Esophagus muscularis mucosa (tissue), 4 donors: ENCODE data around the gene IGFBP5. TPM values are rescaled to one million over a fixed set of nuclear protein-coding genes. Genes with fewer than 3 reads are reported as not detected.

Experiments used
- DNase-seq: peaks from one replicate; pipeline ENCODE4 v3.0.0-alpha.2; 2017; ENCODE audit errors: extremely low spot score
- H3K27ac ChIP-seq, 4 donors: fragments of 200-600 bp; sonication (generic); replicated peaks in 1 of 4; 1 replicate in 3 of 4; 2 replicates in 1 of 4; pipeline ENCODE4 v1.5.1; 2016 to 2019; ENCODE audit warnings: mild to moderate bottlenecking in 1 of 4
- H3K27me3 ChIP-seq, 4 donors: fragments of 200-600 bp; sonication (generic); one replicate each; pipeline versions ENCODE4 v1.5.1 to v1.6.0; 2016 to 2019
- H3K36me3 ChIP-seq, 4 donors: fragments of 200-600 bp; sonication (generic); one replicate each; pipeline ENCODE4 v1.5.1; 2016 to 2019
- H3K4me1 ChIP-seq, 4 donors: fragments of 200-600 bp; sonication (generic); one replicate each; pipeline ENCODE4 v1.5.1; 2016 to 2019
- H3K4me3 ChIP-seq, 4 donors: fragments of 200-600 bp; sonication (generic); 1 replicate in 2 of 4; 2 replicates in 2 of 4; pipeline ENCODE4 v1.5.1; 2016 to 2019; ENCODE audit warnings: mild to moderate bottlenecking in 4 of 4, moderate library complexity in 1 of 4
- H3K9me3 ChIP-seq, 4 donors: fragments of 200-600 bp; sonication (generic); 1 replicate in 3 of 4; 2 replicates in 1 of 4; pipeline ENCODE4 v1.5.1; 2016 to 2019
- CTCF ChIP-seq, 3 experiments: fragments of 200-600 bp in 2 of 3; fragments of 450-650 bp in 1 of 3; sonication (generic) in 2 of 3; IDR thresholded peaks; one replicate each; pipeline ENCODE4 v1.5.1; 2017 to 2019; ENCODE audit warnings: antibody characterized with exemption in 3 of 3, mild to moderate bottlenecking in 2 of 3, moderate library complexity in 1 of 3
- EP300 ChIP-seq: sonication (generic); formaldehyde crosslinking; IDR thresholded peaks from one replicate; pipeline ENCODE4 v1.6.1; 2017; ENCODE audit warnings: antibody characterized with exemption
- POLR2A ChIP-seq: fragments of 450-650 bp; IDR thresholded peaks from one replicate; pipeline ENCODE4 v1.6.1; 2017; ENCODE audit warnings: antibody characterized with exemption, moderate library complexity, mild to moderate bottlenecking, low read depth
- POLR2AphosphoS5 ChIP-seq, 2 donors: sonication (generic); formaldehyde crosslinking; IDR thresholded peaks; one replicate each; pipeline ENCODE4 v1.6.1; 2017; ENCODE audit warnings: antibody characterized with exemption in 2 of 2
- WGBS: methylation state at CpG from one replicate; pipeline ENCODE4 v1.1.5; 2018; 5-methylcytosine and 5-hydroxymethylcytosine counted together
- intact Hi-C: fragments of 100-400 bp; cut with DNase I; formaldehyde crosslinking; loops from one replicate; pipeline ENCODE4 v1.15.1; 2023
- total RNA-seq, 4 donors: library from RNA; depleted of rRNA; stranded (reverse); fragments of >200 nt; gene quantifications; one replicate each; pipeline versions ENCODE4 v1.1.0 to v1.2.1, GENCODE V29; 2016

Gene IGFBP5
- total RNA-seq, 4 donors from 2014 or later: 547 to 1,471 (median 705) TPM

GRCh38 chr2:216677439-216678097, 17.8 kb downstream of the IGFBP5 start:
- intact Hi-C loops: no loop called here
- no peaks in the 10 kb centered on the region for H3K9me3 ChIP-seq
- H3K36me3 ChIP-seq: peaks cover 16 to 68% (median 47%) of the 10 kb centered on the region in 4 donors
- H3K4me1 ChIP-seq: peaks cover 32 to 42% (median 38%) of the 10 kb centered on the region in 4 donors
- TF ChIP-seq POLR2AphosphoS5 (IDR thresholded peaks at IDR 0.05) (peak in 1 of 2 donors; percentile 6), EP300 (no peak)
- no peak overlapping the region for H3K4me3 ChIP-seq
- peak overlapping the region in 3 of 4 donors; percentile 11 to 94 (median 87) for H3K27ac ChIP-seq
- DNase-seq: no peak
- no peaks in the 10 kb centered on the region for H3K27me3 ChIP-seq
- WGBS: 85% methylated on average over 9 of the region's 9 CpGs

DNA sequence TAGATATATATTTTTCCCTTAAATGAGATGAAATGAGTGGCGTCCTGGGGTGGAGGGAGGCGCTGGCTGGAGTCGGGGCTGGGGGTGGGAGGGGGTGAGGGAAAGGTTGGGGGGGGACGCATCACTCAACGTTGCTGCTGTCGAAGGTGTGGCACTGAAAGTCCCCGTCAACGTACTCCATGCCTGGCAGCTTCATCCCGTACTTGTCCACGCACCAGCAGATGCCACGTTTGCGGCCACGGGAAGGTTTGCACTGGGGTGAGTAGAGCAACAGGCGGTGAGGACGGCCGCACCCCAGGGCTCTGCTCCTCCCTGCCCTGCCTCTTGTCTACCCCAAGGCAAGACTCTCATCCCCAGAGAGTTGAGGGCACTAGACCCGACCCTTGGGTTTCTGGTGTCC, 18.7 kb downstream of the IGFBP5 start:
- TF ChIP-seq EP300 (no peak), POLR2A (no peak), POLR2AphosphoS5 (IDR thresholded peaks at IDR 0.05) (no peak), CTCF (IDR thresholded peaks at IDR 0.05) (no peak)
- Histone ChIP-seq H3K9me3 (no peaks in the 10 kb centered on the region), H3K4me1 (peaks cover 23 to 33% (median 29%) of the 10 kb centered on the region in 4 donors), H3K4me3 (no peak overlapping the region), H3K36me3 (peaks cover 16 to 68% (median 47%) of the 10 kb centered on the region in 4 donors), H3K27me3 (no peaks in the 10 kb centered on the region), H3K27ac (peak overlapping the region in 1 of 4 donors; percentile 33)
- WGBS: 78% methylated on average over 17 of the region's 17 CpGs
- DNase-seq: no peak
- intact Hi-C loops: no loop called here

- no peaks in the 10 kb centered on the region for H3K9me3 ChIP-seq
- no peak overlapping the region for H3K27ac ChIP-seq
- TF ChIP-seq POLR2A (no peak), EP300 (no peak), CTCF (IDR thresholded peaks at IDR 0.05) (no peak), POLR2AphosphoS5 (IDR thresholded peaks at IDR 0.05) (no peak)
- peaks cover 2 to 10% (median 6%) of the 10 kb centered on the region in 4 donors for H3K4me1 ChIP-seq
- intact Hi-C loops: no loop called here
- H3K4me3 ChIP-seq: no peak overlapping the region
- no peaks in the 10 kb centered on the region for H3K27me3 ChIP-seq
- H3K36me3 ChIP-seq: peaks cover 16 to 62% (median 46%) of the 10 kb centered on the region in 4 donors
- 81% methylated on average over 9 of the region's 9 CpGs for WGBS
- DNase-seq: no peak
Observed at GRCh38 chr2:216674376-216674775, 21.0 kb downstream of the IGFBP5 start.

DNA sequence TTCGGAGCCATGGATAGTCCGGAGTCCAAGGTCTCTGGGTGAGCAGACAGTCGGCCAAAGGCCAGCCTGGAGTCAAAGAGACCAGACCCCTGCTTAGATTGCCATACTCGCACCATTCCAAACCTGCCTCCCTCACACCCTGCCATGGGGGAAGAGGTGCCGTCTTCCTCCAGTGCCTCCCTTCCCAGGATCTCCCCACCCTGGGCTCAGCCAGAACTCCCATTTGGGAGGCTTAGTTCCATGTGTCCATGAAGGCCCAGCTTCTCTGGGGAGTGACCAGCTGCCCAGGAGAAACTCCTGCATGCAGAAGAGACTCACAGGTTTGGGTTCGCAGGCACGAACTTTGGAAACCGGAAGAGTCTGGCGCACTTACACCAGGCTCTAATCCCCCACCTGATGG, 21.7 kb downstream of the IGFBP5 start:
- H3K27me3 ChIP-seq: no peaks in the 10 kb centered on the region
- H3K4me1 ChIP-seq: peaks cover 0 to 3% (median 0%) of the 10 kb centered on the region in 4 donors
- H3K9me3 ChIP-seq: no peaks in the 10 kb centered on the region
- DNase-seq: no peak
- TF ChIP-seq EP300 (no peak), POLR2AphosphoS5 (IDR thresholded peaks at IDR 0.05) (no peak), POLR2A (no peak), CTCF (IDR thresholded peaks at IDR 0.05) (no peak)
- intact Hi-C loops: no loop called here
- H3K36me3 ChIP-seq: peaks cover 15 to 54% (median 40%) of the 10 kb centered on the region in 4 donors
- no peak overlapping the region for H3K4me3 ChIP-seq
- H3K27ac ChIP-seq: peak overlapping the region in 3 of 4 donors; percentile 19 to 54 (median 27)
- WGBS: 86% methylated on average over 9 of the region's 9 CpGs

- Histone ChIP-seq H3K36me3 (peaks cover 10 to 48% (median 34%) of the 10 kb centered on the region in 4 donors), H3K4me3 (no peak overlapping the region), H3K27ac (peak overlapping the region; percentile 19 to 54 (median 23)), H3K9me3 (no peaks in the 10 kb centered on the region), H3K27me3 (no peaks in the 10 kb centered on the region), H3K4me1 (no peaks in the 10 kb centered on the region)
- no peak for DNase-seq
- TF ChIP-seq EP300 (no peak), POLR2AphosphoS5 (IDR thresholded peaks at IDR 0.05) (no peak), POLR2A (no peak), CTCF (IDR thresholded peaks at IDR 0.05) (no peak)
- intact Hi-C loops: no loop called here
- 85% methylated on average over 7 of the region's 10 CpGs for WGBS
Observed at GRCh38 chr2:216673021-216673420, 22.3 kb downstream of the IGFBP5 start.
